ENCODE data around the gene RXFP1.

- TF ChIP-seq, protein P1, sequence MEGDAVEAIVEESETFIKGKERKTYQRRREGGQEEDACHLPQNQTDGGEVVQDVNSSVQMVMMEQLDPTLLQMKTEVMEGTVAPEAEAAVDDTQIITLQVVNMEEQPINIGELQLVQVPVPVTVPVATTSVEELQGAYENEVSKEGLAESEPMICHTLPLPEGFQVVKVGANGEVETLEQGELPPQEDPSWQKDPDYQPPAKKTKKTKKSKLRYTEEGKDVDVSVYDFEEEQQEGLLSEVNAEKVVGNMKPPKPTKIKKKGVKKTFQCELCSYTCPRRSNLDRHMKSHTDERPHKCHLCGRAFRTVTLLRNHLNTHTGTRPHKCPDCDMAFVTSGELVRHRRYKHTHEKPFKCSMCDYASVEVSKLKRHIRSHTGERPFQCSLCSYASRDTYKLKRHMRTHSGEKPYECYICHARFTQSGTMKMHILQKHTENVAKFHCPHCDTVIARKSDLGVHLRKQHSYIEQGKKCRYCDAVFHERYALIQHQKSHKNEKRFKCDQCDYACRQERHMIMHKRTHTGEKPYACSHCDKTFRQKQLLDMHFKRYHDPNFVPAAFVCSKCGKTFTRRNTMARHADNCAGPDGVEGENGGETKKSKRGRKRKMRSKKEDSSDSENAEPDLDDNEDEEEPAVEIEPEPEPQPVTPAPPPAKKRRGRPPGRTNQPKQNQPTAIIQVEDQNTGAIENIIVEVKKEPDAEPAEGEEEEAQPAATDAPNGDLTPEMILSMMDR (IDR thresholded peaks at IDR 0.05), result no peak
- TF ChIP-seq EP300 (IDR thresholded peaks at IDR 0.05) (no peak), POLR2A (IDR thresholded peaks at IDR 0.05) (no peak)
Observed at GRCh38 chr4:158604369-158604768, 82.7 kb downstream of the RXFP1 start.

All from ovary (tissue), 3 donors.